ENCODE results near the gene MED31.
"Not testable (repeated sequence)": the region's sequence is repeated elsewhere in the genome, so short reads cannot be mapped to it uniquely, and the experiment has no call there.

Gene MED31

GRCh38 chr17:6677158-6677831 is 25.9 kb upstream of the MED31 start:
- DNase-seq (ENCODE audit: low read depth), result no peak

DNA sequence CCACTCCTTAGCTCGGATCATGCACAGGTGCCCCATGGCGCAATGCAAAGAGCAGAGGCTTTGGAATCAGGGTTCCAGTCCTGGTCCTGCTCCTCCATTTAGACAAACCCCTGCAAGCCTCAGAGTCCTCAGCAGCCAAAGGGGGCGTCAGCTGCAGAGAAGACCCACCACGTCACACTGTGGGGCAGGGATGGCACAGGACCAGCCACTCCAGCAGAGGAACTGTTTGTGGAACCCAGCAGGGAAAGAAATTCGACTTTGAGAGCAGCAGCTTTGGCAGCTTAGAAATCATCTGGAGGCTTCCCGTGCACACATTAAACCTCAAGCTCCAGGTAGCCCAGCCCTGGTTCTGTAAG is 25.4 kb upstream of the MED31 start:
- no peak for DNase-seq (ENCODE audit: low read depth)

DNA sequence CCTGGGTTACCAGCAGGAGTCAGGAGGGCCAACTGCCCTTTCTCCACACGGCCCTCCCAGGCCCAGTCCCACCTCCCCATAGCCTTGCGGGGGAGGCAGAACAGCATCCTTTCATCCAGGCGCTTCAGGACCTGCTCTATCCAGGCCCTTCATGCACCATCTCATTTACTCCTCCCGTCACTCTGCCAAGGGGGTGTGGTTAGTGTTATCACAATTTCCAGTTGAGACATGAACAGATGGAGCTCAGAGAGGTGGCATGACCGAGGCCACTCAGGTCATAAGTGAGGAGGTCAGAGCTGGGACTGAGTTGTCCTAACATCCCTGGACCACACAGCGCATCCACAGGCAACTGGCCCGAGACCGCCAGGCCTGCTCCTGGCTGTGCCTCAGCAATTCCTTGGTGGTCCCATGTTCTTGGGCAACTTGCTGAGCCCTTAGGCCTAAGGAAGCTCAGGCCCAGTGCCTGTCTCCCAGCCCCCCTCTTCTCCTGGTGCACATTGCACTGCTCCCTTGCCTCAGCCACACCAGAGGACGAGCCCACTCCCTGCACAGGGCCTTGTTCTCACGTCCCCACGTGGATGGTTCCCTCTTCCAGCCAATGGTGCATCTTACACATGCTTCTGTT is 23.9 kb upstream of the MED31 start:
- no peak for DNase-seq (ENCODE audit: low read depth)

DNA sequence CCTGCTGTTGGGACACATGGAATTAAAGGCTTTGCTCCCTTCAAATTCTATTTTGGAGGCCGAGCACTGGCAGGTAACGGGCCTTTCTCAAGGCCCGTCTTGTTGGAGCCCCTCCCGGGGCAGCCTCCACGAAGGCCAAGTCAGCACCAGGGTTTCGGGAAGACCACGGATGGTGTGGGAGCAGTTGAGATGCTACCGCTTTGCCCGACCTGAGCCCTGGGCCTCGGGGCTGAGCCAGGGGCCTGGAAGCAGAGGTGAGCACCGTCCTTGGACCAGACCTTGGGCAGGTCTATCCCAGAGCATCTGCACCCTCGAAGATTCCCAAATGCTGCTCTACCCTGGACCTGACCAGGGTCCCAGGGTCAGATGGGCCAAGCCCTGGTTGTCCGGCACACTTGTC is 23.2 kb upstream of the MED31 start:
- no peak for DNase-seq (ENCODE audit: low read depth)

- no peak for DNase-seq (ENCODE audit: low read depth)
Observed at GRCh38 chr17:6671431-6671830, 20.0 kb upstream of the MED31 start.

DNA sequence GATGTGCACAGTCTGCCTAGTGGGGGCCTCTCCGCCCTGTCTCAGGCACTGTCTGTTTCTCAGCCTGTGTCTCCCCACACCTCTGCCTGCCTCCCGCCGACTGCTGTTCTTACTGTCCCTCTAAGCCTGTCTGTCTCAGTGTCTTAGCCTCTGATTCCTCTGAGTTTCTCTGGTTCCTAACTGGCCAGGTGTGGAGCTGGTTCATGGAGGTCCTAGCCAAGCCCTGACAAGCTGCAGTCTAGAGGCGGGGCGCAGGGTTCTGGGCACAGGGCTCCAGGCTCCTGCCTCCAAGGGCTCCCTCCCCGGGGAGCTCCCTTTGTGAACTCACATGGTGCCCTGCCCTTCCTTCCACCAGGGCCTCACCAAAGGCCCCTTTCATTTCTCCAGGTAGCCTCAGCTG is 19.6 kb upstream of the MED31 start:
- DNase-seq (ENCODE audit: low read depth), result no peak

GRCh38 chr17:6670571-6670970 is 19.2 kb upstream of the MED31 start:
- DNase-seq (ENCODE audit: low read depth), result no peak

DNA sequence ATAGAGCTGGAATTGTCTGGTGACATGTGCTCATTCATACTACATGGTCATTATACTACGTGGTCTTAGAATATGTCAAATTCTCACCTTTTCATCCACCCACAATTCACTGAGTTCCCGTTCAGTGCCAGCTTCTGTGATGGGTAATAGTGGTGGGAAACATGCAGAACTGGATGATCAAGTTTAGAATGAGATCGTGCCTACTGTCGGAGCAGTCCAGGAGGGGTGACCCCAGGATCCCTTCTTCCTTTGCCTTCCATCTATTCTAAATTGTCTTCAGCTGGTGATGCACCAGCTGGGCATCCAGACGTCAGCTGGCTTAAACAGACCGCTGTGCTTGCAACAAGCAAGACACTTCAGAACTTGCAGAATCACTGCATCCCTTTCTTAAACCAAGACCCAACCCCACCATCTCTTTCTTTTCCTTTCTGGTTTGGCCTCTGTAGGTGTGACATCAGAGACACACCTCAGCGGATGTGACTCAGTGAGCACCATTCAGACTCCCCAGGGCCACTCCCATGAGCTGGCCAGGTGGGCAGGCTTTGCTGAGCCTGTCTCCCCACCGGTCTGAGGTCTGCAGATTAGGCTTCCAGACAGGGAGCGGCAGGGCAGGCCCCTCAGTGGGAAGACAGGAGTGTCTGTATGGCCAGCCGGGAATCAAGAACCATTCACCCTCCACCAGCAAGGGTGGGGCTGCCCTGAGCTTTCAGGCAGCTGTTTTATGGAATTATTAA is 18.2 kb upstream of the MED31 start:
- no peak for DNase-seq (ENCODE audit: low read depth)

DNA sequence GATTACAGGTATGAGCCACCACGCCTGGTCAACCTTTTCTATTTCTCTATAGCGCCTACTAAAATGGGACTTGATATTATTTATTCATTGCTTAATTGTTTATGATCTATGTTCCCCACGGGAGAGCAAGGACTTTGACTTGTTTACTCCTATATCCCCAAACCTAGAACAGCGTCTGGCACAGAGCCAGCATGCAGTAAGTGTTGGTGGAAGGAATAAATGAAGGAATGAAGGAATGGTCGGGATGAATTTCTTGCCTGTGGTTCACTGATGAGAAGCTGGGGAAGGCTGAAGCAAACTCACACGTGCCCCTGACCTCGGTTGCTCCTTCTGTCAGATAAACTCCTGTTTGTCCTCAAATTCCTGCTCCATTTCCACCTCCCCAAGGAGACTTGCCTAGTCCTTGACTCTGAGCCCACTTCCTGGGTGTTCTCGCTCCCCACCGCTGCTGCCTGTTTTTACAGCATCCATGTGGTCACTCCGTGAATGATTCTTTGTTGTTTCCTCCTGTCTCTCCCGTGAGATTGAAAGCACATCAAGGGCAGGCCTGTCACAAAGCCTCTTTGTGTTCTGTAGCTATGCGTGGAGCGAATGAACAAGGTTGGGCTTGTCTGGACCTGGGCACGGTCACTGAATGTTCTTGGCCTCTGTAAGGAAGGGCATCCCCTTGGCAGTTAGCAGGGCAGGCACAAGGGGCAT is 17.5 kb upstream of the MED31 start:
- DNase-seq (ENCODE audit: low read depth), result no peak

GRCh38 chr17:6668219-6668618 is 16.8 kb upstream of the MED31 start:
- DNase-seq (ENCODE audit: low read depth), result no peak

- DNase-seq (ENCODE audit: low read depth), result no peak
Observed at GRCh38 chr17:6667516-6667915, 16.1 kb upstream of the MED31 start.

DNA sequence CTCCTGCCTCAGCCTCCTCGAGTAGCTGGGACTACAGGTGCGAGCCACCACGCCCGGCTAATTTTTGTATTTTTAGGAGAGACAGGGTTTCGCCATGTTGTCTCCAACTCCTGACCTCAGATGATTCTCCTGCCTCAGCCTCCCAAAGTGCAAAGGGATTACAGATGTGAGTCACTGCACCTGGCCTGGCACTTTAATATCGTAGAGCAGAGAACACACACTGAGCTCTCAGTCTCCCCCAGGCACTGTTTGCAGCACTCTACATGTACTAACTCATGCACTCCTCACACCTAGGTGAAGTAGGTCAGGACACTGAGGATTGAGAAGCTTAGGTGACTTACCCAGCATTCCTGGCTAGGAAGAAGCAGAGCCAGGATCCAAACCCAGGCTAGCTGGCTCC is 15.2 kb upstream of the MED31 start:
- DNase-seq (ENCODE audit: low read depth), result no peak

- no peak for DNase-seq (ENCODE audit: low read depth)
Observed at GRCh38 chr17:6666077-6666521, 14.7 kb upstream of the MED31 start.

DNA sequence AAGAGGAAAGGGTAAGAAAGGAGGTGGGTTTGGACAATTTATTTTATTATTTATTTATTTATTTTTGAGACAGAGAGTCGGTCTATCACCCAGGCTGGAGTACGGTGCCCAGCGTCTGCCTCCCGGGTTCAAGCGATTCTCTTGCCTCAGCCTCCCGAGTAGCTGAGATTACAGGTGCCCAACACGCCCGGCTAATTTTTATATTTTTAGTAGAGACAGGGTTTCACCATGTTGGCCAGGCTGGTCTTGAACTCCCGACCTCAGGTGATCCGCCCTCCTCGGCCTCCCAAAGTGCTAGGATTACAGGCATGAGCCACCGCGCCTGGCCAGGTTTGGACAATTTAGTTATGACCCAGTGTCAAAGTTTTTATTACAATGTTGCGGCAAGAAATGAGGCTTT is 11.8 kb upstream of the MED31 start:
- not testable (repeated sequence) for DNase-seq (ENCODE audit: low read depth)

- DNase-seq (ENCODE audit: low read depth), result no peak
Observed at GRCh38 chr17:6661464-6661848, 10.1 kb upstream of the MED31 start.

- no peak for DNase-seq (ENCODE audit: low read depth)
Observed at GRCh38 chr17:6660805-6661463, 9.5 kb upstream of the MED31 start.

- DNase-seq (ENCODE audit: low read depth), result no peak
Observed at GRCh38 chr17:6660101-6660500, 8.7 kb upstream of the MED31 start.

GRCh38 chr17:6658411-6658810 is 7.0 kb upstream of the MED31 start:
- not testable (repeated sequence) for DNase-seq (ENCODE audit: low read depth)

- DNase-seq (ENCODE audit: low read depth), result no peak
Observed at GRCh38 chr17:6657633-6658287, 6.4 kb upstream of the MED31 start.

DNA sequence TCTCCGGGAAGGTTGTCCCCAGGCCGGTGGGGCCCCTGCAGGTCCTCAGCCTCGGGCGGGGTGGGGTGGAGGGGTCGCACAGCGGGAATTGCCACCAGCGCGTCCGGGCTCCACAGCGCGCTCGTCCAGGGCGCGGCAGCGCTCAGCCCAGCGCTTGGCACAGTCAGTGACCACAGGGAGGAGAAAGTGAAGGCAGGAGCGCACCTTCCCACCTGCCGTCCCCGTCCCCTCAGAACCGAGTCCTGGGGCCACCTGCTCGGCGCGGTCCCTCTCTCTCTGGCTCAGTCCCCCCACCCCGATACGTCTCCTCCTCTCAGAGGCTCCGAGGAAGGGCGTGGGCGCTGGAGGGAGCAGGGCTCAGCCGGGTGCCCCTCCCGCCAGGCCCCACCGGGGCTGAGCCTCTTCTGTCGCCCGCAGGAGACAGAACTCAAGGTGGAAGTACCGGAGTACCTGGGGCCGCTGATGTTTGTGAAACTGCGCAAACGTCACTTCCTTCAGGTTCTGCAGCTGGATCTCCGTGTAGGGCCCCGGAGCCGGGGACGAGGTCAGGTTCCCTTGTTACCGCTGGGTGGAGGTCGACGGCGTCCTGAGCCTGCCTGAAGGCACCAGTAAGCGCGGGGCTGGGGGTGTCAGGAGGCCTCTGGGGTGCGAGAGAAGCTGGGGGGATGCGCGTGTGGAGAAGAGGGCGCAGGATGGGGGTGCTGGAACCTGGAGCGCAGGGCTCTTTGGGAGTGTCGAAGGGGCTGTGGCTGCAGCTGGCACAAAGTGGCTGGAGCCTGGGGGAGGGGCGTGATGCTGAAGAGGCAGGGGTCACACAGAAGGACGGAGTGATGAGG is 5.6 kb upstream of the MED31 start:
- not testable (repeated sequence) for DNase-seq (ENCODE audit: low read depth)
